ENCODE results near the gene RAPGEF6.

DNA sequence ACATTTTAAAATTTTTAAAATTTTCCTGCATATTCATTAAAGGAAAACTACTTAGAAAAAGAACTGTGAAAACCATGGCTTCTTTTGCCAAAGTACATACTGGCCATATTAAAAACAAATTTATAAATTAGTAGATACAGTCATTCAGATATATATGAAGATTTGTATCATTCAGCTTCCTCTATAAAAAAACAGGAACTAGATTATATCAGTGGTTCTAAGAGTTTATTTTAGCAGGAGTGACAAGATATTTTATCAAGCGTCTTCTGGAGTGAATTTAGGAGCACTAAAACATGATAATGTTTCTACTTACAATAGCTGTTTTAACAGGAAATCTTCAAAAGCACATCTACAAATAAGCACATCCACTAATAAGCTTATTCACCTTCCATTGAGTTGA is 171.4 kb downstream of the RAPGEF6 start:
- TF ChIP-seq, protein P1, sequence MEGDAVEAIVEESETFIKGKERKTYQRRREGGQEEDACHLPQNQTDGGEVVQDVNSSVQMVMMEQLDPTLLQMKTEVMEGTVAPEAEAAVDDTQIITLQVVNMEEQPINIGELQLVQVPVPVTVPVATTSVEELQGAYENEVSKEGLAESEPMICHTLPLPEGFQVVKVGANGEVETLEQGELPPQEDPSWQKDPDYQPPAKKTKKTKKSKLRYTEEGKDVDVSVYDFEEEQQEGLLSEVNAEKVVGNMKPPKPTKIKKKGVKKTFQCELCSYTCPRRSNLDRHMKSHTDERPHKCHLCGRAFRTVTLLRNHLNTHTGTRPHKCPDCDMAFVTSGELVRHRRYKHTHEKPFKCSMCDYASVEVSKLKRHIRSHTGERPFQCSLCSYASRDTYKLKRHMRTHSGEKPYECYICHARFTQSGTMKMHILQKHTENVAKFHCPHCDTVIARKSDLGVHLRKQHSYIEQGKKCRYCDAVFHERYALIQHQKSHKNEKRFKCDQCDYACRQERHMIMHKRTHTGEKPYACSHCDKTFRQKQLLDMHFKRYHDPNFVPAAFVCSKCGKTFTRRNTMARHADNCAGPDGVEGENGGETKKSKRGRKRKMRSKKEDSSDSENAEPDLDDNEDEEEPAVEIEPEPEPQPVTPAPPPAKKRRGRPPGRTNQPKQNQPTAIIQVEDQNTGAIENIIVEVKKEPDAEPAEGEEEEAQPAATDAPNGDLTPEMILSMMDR (IDR thresholded peaks at IDR 0.05) = no peak
- no peak for TF ChIP-seq POLR2A (IDR thresholded peaks at IDR 0.05)

Measured in right lobe of liver (tissue), 4 donors.